HG03175 (cell line): ENCODE results near the gene CEP95.

Experiments used
- ATAC-seq: cut with Tn5 transposase; IDR thresholded peaks from one replicate; pipeline ENCODE4 v1.9.1; 2021; ENCODE audit warnings: mild to moderate bottlenecking, moderate library complexity; ENCODE audit not compliant: unreplicated experiment

The CEP95 gene

DNA sequence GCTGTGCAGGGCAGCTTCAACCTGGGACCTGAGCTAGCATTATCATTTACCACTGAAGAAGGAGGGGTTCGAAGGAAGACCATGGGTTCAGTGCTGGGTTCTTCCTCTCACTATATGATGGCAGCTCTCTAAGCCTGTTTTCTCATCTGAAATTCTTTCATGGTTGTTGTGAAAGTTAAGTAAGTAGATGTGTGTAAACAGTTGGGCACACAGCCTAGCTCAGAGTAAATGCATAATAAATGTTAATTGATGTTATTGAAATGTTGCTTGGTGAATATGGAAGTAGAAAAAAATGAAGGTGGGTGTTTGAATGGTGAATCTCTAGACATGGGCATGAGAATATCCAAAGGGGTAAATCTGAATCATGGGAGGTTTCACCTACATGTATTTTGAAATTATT is 9.1 kb downstream of the CEP95 start:
- ATAC-seq: no peak

DNA sequence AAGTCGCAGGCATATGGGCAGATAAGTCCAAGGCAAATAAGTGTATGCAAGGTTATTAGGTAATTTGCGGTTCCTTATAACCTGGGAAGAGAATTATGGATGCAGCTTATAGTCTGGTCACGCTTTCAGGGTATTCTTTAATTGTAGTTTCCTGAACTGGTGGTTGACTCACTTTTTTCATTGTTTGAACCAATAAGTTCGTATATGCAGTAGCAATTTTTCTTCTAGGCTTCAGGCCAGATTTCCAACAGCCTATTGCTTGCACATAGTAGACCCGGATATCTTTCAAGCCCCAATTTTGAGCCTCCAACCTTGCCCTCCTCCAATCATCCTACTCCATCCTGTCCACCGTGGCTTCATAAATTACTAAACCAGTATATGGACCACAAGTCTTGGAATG is 12.8 kb downstream of the CEP95 start:
- ATAC-seq: no peak

DNA sequence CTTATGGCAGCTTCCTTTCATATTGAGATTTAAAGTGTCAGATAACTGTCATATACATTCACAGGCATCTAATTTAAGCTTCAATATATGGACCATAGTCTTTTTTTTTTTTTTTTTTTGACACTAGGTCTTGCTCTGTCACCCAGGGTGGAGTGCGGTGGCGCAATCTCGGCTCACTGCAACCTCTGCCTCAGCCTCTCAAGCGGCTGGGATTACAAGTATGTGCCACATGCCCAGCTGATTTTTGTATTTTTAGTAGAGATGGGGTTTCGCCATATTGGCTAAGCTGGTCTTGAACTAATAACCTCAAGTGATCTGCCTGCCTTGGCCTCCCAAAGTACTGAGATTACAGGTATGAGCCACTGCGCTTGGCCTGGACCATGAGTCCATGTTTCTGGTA is 13.6 kb downstream of the CEP95 start:
- ATAC-seq: no peak

DNA sequence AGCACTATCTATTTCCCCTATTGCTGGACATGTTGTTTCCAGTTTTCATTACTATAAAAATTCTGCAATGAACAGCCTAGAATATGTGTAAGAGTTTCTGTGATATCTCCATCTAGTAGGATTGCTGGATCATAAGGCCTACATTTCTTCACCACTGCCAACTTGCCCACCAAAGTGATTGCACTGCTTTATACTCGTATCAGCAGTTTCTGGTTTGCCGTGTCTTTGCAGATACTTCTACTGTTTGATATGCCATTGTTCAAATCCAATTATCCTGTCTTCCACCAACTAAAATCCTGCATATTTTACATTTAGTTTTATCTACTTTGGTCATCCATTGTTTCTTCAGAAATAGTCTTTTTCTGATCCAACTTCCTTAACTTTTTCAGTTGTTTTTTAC is 21.1 kb downstream of the CEP95 start:
- no peak for ATAC-seq

DNA sequence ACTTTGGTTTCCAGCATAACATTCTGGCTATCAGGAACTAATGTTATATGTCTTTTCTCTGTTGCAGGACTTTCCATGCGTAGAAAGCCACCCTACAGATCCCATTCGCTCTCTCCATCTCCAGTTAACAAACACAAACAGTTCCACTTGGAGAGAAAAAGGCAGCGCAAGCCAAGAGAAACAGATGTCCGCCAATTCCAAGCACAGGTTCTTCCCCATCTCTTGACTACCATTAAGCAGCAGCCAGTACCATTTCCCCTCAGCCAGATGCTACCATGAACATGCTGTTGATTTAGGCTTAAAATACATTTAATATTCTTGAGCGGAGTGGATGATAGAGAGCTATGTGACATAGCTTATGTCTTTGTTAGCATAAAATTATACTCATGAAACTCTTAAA is 22.4 kb downstream of the CEP95 start:
- no peak for ATAC-seq

DNA sequence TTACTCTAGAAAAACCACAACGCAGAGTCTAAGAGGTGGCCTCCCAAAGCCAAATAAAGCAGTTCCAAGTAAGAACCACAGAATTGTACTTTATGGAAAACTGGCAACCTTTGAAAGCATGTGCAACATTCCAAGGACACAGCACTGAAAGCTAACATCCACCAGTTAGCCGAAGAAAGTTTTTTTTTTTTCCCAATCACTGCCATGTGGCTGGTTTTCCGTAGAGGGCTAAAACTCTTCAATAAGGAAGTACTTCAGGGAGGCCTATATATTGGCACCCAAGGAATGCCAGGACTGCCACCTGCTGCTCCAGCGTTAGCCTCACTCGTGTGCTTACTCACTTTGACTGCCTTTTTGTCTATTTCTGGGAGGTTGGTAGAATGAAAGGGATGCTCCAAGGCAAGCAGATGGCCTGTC is 25.2 kb downstream of the CEP95 start:
- no peak for ATAC-seq

DNA sequence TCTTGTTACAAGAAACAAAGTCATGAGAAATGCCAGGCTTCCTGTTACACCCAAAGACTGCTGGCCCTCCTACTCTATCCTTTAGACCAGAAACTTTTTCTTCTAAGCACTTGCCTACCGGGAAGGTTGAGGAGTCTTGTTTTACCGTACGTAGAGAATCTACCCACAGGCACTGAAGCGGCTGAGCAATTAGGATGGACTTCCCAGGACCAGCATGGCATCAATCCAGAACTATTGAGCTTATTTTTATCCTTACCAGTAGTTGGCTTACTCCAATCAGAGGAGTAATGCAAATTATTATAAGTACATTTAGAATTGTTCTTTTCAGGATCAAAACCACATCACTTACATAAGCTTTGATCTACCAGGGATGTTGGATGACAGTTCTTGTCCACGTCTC is 25.6 kb downstream of the CEP95 start:
- no peak for ATAC-seq

DNA sequence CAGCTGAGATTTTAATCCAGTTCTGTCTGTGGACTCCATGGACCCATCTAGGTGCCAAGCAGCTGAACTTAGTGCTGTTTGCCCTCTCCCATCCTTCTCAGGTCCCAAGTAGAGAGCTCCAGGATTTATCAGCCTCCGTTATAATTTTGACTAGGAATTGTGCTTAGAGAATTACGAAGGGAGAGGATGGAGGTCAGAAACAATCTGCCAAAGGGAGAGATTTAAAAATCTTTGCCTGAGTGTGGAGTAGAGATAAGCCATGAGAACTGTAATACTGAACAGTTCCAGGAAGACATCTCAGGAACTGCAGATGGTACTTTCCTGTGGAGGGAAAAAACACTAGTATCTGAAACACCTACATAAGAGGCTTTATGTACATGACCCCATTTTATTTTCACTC is 27.0 kb downstream of the CEP95 start:
- no peak for ATAC-seq

DNA sequence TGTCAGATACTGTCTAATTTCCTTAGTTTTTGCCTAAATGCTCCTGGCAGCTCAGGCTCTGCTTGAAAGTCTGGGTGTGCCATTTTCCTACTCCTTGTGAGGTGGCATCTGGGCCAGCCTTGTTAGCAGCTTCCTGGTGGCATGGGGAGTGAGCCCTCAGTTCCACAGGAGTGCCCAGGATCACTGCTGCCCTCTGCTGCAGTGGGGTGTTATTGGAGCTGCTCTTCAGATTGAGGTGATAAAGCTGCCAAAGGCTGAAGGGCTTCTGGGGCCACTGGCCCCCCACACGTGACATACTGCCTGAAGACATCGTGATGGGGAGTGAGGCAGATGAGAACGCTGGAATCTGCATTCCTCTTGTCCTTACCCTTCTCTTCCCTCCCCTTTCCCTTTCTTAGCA is 27.4 kb downstream of the CEP95 start:
- no peak for ATAC-seq

DNA sequence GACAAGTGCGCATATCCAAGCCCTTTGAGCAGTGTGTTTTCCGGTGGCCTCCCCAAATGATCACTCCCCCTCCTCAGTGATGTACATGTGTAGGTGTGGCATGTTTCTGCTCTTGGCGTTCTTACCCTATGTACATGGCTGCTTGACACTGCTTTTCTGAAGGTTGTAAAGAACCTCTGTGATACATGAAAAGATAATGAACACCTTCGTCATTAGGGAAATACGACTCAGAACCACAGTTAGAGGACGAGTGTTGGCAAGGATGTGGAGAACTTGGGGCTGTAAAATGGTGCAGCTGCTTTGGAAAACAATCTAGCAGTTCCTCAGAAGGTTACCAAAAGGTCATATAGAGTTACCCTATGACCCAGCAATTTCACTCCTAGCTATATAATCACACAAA is 28.6 kb downstream of the CEP95 start:
- ATAC-seq: no peak

DNA sequence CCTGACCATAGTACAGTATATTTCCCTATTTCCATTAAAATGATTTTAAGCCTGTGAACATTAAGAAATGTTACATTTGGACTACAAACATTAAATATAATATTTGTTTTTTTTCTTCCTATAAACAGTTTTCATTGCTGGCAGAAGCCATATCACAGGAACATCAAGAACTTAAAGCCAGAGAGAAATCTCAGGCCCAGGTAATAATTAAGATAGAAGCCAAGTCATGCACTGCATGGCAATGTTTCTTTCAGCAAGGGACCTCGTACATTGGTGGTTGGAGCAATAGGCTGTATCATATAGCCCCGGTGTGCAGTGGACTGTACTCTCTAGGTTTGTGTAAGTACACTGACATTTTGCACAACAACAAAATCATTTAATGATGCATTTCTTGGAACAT is 30.1 kb downstream of the CEP95 start:
- no peak for ATAC-seq

DNA sequence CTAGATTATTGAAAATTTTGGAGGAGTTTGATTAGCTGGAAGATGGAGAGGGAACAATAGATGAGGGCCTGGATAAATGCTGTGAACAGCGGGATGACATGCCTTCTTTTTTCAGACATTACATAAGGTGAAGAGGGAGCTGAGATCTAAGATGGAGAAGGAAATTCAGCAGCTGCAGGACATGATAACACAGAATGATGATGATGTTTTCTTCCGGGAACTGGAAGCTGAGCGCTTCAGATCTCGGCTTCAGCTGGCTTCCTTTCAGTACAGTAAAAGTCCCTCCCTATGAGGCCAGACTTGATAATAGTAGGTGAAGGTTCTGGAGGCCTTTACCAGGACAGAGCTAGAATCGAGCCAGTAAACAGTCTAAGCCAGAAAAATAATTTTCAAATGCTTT is 30.7 kb downstream of the CEP95 start:
- no peak for ATAC-seq

DNA sequence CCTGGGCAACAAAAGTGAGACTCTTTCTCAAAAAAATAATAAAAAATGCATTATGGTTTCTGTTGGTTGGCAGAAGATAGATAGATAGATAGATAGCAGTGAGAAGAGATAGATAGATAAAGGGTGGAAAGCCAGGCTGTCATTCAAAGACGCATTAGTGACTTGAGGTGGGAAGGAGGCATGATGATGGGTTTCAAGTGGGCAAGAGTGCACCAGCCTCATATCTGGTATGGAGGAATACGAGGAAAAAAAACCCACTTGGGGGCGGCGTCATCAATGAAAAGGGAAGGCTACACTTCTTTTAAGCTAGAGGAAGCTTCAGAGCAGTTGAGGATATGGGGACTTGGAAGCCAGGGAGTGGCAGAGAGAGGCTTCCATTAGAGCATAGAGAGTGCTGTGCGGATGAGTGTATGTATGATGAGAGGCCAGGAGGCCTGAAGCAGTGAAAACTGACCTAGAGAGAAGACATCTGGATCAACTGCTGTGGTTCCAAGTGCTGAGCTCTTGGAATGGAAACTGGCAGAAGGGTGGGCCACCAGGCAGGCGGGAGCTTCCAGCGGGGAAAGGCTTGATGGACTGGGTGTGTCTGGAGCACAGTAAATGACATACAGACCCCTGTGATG is 31.8 kb downstream of the CEP95 start:
- no peak for ATAC-seq

DNA sequence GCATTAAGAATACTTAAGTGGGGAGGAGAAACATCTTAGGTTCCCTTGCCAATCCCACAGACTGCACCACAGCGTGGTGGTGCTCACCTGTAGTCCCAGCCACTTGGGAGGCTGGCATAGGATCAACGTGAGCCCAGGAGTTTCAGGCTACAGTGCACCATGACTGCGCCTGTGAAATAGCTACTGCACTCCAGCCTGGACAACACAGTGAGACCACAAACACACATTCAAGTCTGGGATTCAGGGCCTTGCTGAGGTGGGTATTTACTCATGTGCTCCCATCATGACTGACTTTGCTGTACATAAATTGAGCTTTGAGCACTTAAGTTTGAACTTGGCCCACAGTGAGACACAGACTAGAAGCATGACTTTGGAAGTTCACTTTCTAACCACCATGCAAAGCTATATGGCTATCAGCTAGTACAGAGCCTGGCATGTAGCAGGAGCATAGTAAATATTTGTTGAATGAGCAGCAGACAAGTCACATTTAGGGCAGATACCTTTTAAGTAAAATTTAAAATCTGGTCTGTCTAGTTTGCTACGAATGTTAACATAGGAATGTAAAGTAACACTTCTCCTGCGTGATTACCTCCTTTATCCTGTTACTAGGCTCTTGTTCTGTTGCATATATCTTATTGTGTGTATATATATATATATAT is 33.5 kb downstream of the CEP95 start:
- ATAC-seq: no peak

DNA sequence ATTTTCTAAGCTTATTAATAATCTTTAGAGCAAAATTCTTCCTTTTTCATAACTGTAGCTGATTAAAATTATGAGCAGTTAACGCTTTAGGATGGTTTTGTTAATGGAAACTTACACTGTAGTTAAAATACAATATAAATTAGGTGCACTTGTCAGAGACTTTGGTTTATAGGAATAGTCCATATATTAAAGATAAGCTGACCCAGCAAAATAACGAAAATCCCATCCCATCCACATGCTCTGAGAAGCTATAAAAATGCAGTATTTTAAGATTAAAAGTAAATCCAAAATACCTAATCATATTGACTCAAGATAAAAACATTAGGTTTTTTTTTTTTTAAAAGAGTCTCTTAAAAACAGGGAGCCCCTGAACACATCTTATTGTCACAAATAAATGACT is 38.0 kb downstream of the CEP95 start:
- ATAC-seq: no peak

DNA sequence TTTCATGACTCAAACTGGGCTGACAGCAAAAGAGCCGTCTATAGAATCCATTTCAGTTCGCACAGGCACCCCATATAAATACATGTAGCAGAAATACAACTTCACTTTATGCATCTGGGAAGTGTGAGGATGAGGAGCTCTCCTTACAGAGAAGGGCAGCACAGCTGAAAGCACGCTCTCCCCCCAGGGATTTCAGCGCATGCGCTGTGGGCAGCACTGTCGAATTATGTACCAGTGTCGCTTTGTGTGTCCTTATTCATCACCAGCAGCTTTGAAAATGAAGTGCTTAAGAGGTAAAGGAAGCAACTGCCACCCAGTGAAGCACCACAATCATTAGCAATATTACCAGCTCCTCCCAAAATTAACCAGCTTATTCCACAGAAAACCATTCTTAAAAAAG is 39.9 kb downstream of the CEP95 start:
- ATAC-seq: no peak

DNA sequence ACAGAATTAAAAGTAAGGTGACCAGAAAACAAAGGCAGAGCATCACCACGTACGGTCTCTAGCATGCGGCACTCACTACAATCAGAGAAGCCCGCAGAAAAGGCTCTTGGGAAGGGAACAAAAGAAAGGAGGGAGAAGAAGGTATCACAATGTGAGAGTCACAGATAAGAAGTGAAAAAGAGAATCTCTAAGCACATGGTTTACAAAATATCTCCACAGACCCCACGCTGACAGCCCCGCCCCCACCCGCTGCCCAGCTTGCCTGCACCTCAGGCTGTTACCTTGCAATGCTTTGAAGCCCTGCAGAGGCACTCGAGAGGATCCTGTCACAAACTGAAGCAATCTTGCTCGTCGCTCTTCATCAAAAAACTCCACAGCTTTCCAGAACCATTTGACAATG is 40.5 kb downstream of the CEP95 start:
- ATAC-seq: no peak

DNA sequence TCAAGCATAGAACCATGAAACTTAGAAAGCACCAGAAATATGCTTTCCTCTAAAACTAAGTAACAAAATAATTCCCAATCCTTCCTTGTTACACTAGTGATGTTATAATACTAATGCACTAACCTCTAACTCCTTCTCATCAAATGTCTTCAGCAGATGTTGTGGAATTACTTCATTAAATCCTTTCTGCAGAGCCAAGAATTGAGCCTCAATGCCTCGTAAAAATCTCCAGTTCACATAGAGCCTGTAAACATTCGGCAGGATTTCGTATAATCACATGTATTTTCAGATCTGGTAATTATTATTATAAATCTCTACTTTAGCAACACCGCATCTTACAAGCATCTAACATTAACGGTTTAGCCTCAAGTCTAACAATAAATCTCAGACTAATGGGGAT is 44.7 kb downstream of the CEP95 start:
- no peak for ATAC-seq

DNA sequence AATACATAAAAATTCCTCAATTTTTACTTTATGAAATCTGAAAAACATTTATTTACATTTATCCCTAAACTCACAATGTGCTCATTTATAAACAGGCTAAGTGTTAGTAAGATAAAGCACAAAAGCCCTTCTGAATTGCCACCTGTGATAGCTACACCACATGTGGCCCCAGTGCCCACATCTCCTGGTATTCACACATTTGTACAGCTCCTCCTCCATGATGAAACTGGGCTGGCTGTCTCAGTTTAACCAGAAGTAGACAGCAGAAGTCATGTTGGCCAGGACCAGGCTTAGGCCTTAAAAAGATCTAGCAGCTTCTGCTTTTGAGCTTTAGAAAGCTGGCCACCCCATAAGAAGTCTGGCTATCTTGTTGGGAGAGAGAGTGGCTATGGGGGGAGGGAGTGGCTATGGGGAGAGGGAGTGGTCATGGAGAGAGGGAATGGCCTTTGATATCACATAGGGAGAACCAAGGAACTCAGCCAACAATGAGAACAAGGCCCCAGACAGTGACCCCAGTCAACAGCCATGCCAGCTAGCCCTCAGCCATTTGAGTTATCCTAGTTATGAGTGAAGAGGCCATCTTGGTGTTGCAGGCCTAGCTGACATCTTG is 47.4 kb downstream of the CEP95 start:
- no peak for ATAC-seq

DNA sequence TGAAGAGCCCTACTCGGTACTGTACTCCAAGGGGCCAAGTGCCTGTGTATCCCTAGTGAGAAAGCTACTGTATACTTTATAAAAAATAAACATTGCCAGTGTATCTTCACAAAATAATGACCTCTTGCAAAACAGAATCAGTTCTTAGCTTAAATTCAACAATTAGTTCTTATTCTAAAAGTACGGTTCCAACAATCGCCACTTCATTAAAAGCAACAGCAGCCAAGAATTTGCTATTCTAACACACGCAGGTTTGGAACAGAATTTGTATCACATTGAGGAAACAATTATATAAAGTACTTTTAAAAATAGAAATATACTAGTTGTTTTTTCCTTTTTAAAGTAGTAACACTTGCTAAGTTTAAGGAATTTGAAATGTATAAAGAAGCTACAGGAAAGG is 48.5 kb downstream of the CEP95 start:
- no peak for ATAC-seq

DNA sequence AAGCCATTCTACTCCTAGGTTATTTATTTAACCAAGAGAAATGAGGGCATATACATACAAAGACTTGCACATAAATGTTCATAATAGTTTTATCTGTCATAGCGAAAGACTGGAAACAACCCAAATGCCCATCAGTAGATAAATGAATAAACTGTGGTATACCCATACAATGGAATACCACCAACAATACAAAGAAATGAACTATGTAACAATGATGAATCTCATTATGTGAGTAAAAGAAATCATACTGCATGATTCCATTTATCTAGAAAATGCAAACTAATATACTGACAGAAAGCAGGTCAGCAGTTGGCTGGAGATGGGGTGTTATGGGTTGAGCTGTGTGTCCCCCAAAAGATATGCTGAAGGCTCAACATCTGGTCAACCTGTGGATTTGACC is 57.3 kb downstream of the CEP95 start:
- no peak for ATAC-seq

DNA sequence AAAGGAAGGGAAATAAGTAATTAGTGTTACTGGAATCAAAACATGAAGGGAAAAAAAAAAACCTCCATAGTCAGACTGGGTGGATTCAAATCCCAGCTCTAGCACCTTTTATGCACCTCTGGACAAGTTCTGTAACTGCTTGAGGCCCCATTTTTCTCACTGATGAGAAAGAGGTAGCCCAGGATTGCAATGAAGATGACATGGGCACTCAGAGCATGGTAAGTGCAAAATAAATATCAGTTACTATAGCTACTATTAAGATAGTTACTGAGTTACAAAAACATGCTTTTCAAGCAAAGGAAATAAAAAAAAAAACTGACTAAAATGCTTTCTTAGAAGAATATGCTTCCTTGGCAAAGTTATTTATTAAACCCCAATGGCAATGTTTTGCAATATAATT is 58.8 kb downstream of the CEP95 start:
- ATAC-seq: no peak

DNA sequence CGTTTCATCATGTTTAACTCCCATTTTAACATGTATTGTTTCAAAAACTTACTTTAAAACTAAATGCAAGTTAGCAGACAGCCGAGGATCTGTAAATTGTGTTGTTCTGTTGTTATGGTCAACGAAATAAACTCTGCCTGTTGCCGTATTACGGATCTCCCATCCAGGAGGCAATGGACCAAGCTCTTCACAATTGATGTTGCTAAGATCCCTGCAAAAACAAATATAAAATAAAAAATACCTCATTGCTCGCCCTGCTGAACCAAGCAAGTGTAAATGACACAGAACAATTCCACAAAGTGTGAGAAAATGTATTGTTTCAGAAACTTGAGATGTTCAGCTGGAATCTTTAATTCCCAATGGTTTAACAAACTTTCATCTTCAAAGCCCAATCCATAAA is 65.0 kb downstream of the CEP95 start:
- ATAC-seq: no peak
